Neural progenitor cell (in vitro differentiated cells): Measurements from ENCODE around the gene GCSAM.

Source experiments
- CTCF ChIP-seq: fragments of 200-600 bp; sonication (generic); IDR thresholded peaks from 2 replicates; pipeline ENCODE4 v1.5.1; 2017; ENCODE audit warnings: antibody characterized with exemption, mild to moderate bottlenecking
- EZH2 ChIP-seq: fragments of 200-600 bp; sonication (generic); IDR thresholded peaks from 2 replicates; pipeline ENCODE4 v1.6.1; 2017; ENCODE audit warnings: antibody characterized with exemption, mild to moderate bottlenecking, moderate library complexity

- no peak for TF ChIP-seq CTCF
- TF ChIP-seq EZH2 = no peak
These were observed 45.3 kb downstream of the GCSAM start for GRCh38 chr3:112087746-112088145.
